Naive thymus-derived CD8-positive, alpha-beta T cell (primary cell): ENCODE measurements around the gene CLTC. TPM values are rescaled to one million over a fixed set of nuclear protein-coding genes. Genes with fewer than 3 reads are reported as not detected.

ENCODE experiments used
- ATAC-seq, 2 donors: fragments of 150-1000 bp; cut with Tn5 transposase in 1 of 2; sonication (Bioruptor Pico), chemical (Tn5 transposase) in 1 of 2; 1 replicate in 1 of 2; 2 replicates in 1 of 2; pipeline ENCODE4 v1.10.0; 2021; ENCODE audit warnings: mild to moderate bottlenecking in 2 of 2, moderate library complexity in 2 of 2
- POLR2A ChIA-PET: fragments of 350-600 bp; sonication (Branson Sonifier 250); formaldehyde crosslinking; loops from one replicate; lab custom pipeline; 2021; ENCODE audit warnings: antibody characterized with exemption; lab: Charles Lee
- DNase-seq, 10 donors: peaks; one replicate each; pipeline versions ENCODE4 v3.0.0 to v3.0.0-alpha.2; 2020 to 2022
- H3K27ac Mint-ChIP-seq, 10 donors: one replicate each; pipeline ENCODE4 v1.8.0; 2020 to 2022; ENCODE audit warnings: mild to moderate bottlenecking in 10 of 10, mixed read lengths in 10 of 10, moderate library complexity in 4 of 10, inconsistent platforms in 1 of 10
- H3K27me3 Mint-ChIP-seq, 5 donors: one replicate each; pipeline ENCODE4 v1.8.0; 2021 to 2022; ENCODE audit warnings: mixed read lengths in 5 of 5
- H3K36me3 Mint-ChIP-seq, 3 donors: one replicate each; pipeline ENCODE4 v1.8.0; 2020 to 2022; ENCODE audit warnings: mixed read lengths in 3 of 3, mild to moderate bottlenecking in 2 of 3, inconsistent platforms in 1 of 3
- H3K4me1 Mint-ChIP-seq, 4 donors: one replicate each; pipeline ENCODE4 v1.8.0; 2021 to 2022; ENCODE audit warnings: mixed read lengths in 4 of 4
- H3K4me3 Mint-ChIP-seq, 10 donors: one replicate each; pipeline ENCODE4 v1.8.0; 2020 to 2022; ENCODE audit warnings: mild to moderate bottlenecking in 10 of 10, mixed read lengths in 10 of 10, moderate library complexity in 6 of 10, inconsistent platforms in 1 of 10
- H3K9me3 Mint-ChIP-seq, 9 donors: one replicate each; pipeline ENCODE4 v1.8.0; 2020 to 2022; ENCODE audit warnings: mixed read lengths in 9 of 9, mild to moderate bottlenecking in 3 of 9, inconsistent platforms in 1 of 9, moderate library complexity in 1 of 9
- polyA plus RNA-seq, 3 donors: library from polyadenylated mRNA; unstranded; fragments of 300-500 nt; fragmentation: Illumina TruSeq; gene quantifications; one replicate each; pipeline ENCODE4 v1.2.3, GENCODE V29; 2021
- total RNA-seq, 8 experiments: library from RNA in 2 of 8; stranded (reverse) in 2 of 8; gene quantifications; one replicate each; pipeline ENCODE4 v1.2.3 and lab custom pipeline; 2021 to 2026

The CLTC gene
- total and polyA plus RNA-seq, 5 experiments from 2014 or later = 19.5 to 94.9 (median 31.2) TPM

- peaks cover 1 to 9% (median 5%) of the 10 kb centered on the region in 3 donors for H3K36me3 Mint-ChIP-seq
- H3K4me3 Mint-ChIP-seq = peak overlapping the region in 3 of 10 donors; percentile 18 to 38 (median 24)
- H3K4me1 Mint-ChIP-seq = peaks cover 18 to 77% (median 62%) of the 10 kb centered on the region in 4 donors
- ATAC-seq = no peak
- POLR2A ChIA-PET = interaction anchor here (3.0 kb wide), 1 partner anchor 15 kb away, joined by 16 read pairs; the partner anchor contains the start of gene CLTC
- H3K27me3 Mint-ChIP-seq = no peaks in the 10 kb centered on the region
- H3K9me3 Mint-ChIP-seq = no peaks in the 10 kb centered on the region
- peak overlapping the region in 7 of 10 donors; percentile 38 to 62 (median 56) for H3K27ac Mint-ChIP-seq
- no peak for DNase-seq
Measured at GRCh38 chr17:59634632-59635541, 15.2 kb downstream of the CLTC start.

GRCh38 chr17:59637611-59638310, 18.1 kb downstream of the CLTC start:
- H3K36me3 Mint-ChIP-seq = peaks cover 0 to 5% (median 1%) of the 10 kb centered on the region in 3 donors
- no peak for ATAC-seq
- no peaks in the 10 kb centered on the region for H3K9me3 Mint-ChIP-seq
- no peak for DNase-seq
- H3K4me3 Mint-ChIP-seq = peak overlapping the region in 2 of 10 donors; percentile 6 to 14
- H3K4me1 Mint-ChIP-seq = peaks cover 18 to 82% (median 69%) of the 10 kb centered on the region in 4 donors
- POLR2A ChIA-PET = interaction anchor here (0.7 kb wide), 1 partner anchor 52 kb away, joined by 3 read pairs; no protein-coding TSS in a partner anchor
- no peaks in the 10 kb centered on the region for H3K27me3 Mint-ChIP-seq
- H3K27ac Mint-ChIP-seq = peak overlapping the region in 2 of 10 donors; percentile 22 to 33

GRCh38 chr17:59638553-59638952, 18.9 kb downstream of the CLTC start:
- POLR2A ChIA-PET = no interaction called here
- ATAC-seq (no peak), DNase-seq (no peak)
- H3K27me3 Mint-ChIP-seq = no peaks in the 10 kb centered on the region
- H3K27ac Mint-ChIP-seq = peak overlapping the region in 1 of 10 donors; percentile 38
- peaks cover 0 to 7% (median 1%) of the 10 kb centered on the region in 3 donors for H3K36me3 Mint-ChIP-seq
- H3K9me3 Mint-ChIP-seq = no peaks in the 10 kb centered on the region
- H3K4me1 Mint-ChIP-seq = peaks cover 20 to 81% (median 69%) of the 10 kb centered on the region in 4 donors
- H3K4me3 Mint-ChIP-seq = peak overlapping the region in 1 of 10 donors; percentile 18

- POLR2A ChIA-PET = interaction anchor here (0.6 to 1.3 kb wide), 3 partner anchors 22 to 314 kb away, joined by 4 to 7 read pairs (median 5); partner anchors contain the start of gene CLTC
- no peaks in the 10 kb centered on the region for H3K9me3 Mint-ChIP-seq
- H3K4me1 Mint-ChIP-seq = peaks cover 24 to 73% (median 54%) of the 10 kb centered on the region in 4 donors
- H3K4me3 Mint-ChIP-seq = peak overlapping the region in 9 of 10 donors; percentile 25 to 78 (median 64)
- H3K27ac Mint-ChIP-seq = peak overlapping the region; percentile 6 to 54 (median 38)
- peak in 3 of 10 donors; percentile 33 to 37 (median 36) for DNase-seq
- peak; percentile 68 to 81 for ATAC-seq
- no peaks in the 10 kb centered on the region for H3K27me3 Mint-ChIP-seq
- peaks cover 3 to 38% (median 4%) of the 10 kb centered on the region in 3 donors for H3K36me3 Mint-ChIP-seq
Measured at GRCh38 chr17:59641799-59642484, 22.2 kb downstream of the CLTC start.

GRCh38 chr17:59642565-59642964, 22.9 kb downstream of the CLTC start:
- peaks cover 24 to 72% (median 55%) of the 10 kb centered on the region in 4 donors for H3K4me1 Mint-ChIP-seq
- peaks cover 6 to 44% (median 7%) of the 10 kb centered on the region in 3 donors for H3K36me3 Mint-ChIP-seq
- no peaks in the 10 kb centered on the region for H3K27me3 Mint-ChIP-seq
- H3K27ac Mint-ChIP-seq = peak overlapping the region in 9 of 10 donors; percentile 12 to 56 (median 52)
- DNase-seq = no peak
- no peaks in the 10 kb centered on the region for H3K9me3 Mint-ChIP-seq
- peak overlapping the region in 7 of 10 donors; percentile 55 to 71 (median 64) for H3K4me3 Mint-ChIP-seq
- no peak for ATAC-seq
- POLR2A ChIA-PET = interaction anchor here (1.3 kb wide), 1 partner anchor 23 kb away, joined by 7 read pairs; the partner anchor contains the start of gene CLTC

- H3K36me3 Mint-ChIP-seq = peaks cover 9 to 50% (median 10%) of the 10 kb centered on the region in 3 donors
- ATAC-seq = no peak
- H3K4me1 Mint-ChIP-seq = peaks cover 22 to 64% (median 53%) of the 10 kb centered on the region in 4 donors
- H3K27ac Mint-ChIP-seq = peak overlapping the region in 5 of 10 donors; percentile 16 to 83 (median 56)
- POLR2A ChIA-PET = interaction anchor here (1.3 kb wide), 1 partner anchor 24 kb away, joined by 7 read pairs; the partner anchor contains the start of gene CLTC
- no peak for DNase-seq
- peak overlapping the region in 1 of 10 donors; percentile 25 for H3K4me3 Mint-ChIP-seq
- no peaks in the 10 kb centered on the region for H3K9me3 Mint-ChIP-seq
- H3K27me3 Mint-ChIP-seq = no peaks in the 10 kb centered on the region
Measured at GRCh38 chr17:59643159-59644140, 23.8 kb downstream of the CLTC start.

- peaks cover 20 to 52% (median 48%) of the 10 kb centered on the region in 4 donors for H3K4me1 Mint-ChIP-seq
- H3K9me3 Mint-ChIP-seq = no peaks in the 10 kb centered on the region
- H3K27ac Mint-ChIP-seq = no peak overlapping the region
- POLR2A ChIA-PET = interaction anchor here (1.8 kb wide), 1 partner anchor 28 kb away, joined by 4 read pairs; the partner anchor contains the start of gene CLTC
- no peaks in the 10 kb centered on the region for H3K27me3 Mint-ChIP-seq
- H3K36me3 Mint-ChIP-seq = peaks cover 18 to 86% (median 22%) of the 10 kb centered on the region in 3 donors
- no peak overlapping the region for H3K4me3 Mint-ChIP-seq
- no peak for ATAC-seq
- DNase-seq = no peak
Measured at GRCh38 chr17:59647288-59647687, 27.6 kb downstream of the CLTC start.

GRCh38 chr17:59649886-59650285, 30.2 kb downstream of the CLTC start:
- Mint-ChIP-seq H3K4me3 (no peak overlapping the region), H3K4me1 (peaks cover 10 to 38% (median 33%) of the 10 kb centered on the region in 4 donors), H3K27ac (peak overlapping the region in 1 of 10 donors; percentile 21), H3K9me3 (peaks cover 0 to 2% (median 0%) of the 10 kb centered on the region in 9 donors), H3K36me3 (peaks cover 18 to 95% (median 35%) of the 10 kb centered on the region in 3 donors), H3K27me3 (no peaks in the 10 kb centered on the region)
- ATAC-seq (no peak), DNase-seq (no peak)
- POLR2A ChIA-PET = no interaction called here

- H3K27ac Mint-ChIP-seq = no peak overlapping the region
- peaks cover 18 to 95% (median 35%) of the 10 kb centered on the region in 3 donors for H3K36me3 Mint-ChIP-seq
- ATAC-seq (no peak), DNase-seq (no peak)
- no peaks in the 10 kb centered on the region for H3K27me3 Mint-ChIP-seq
- H3K9me3 Mint-ChIP-seq = peaks cover 0 to 2% (median 0%) of the 10 kb centered on the region in 9 donors
- H3K4me1 Mint-ChIP-seq = peaks cover 10 to 38% (median 32%) of the 10 kb centered on the region in 4 donors
- no peak overlapping the region for H3K4me3 Mint-ChIP-seq
- POLR2A ChIA-PET = interaction anchor here (0.5 to 0.7 kb wide), 3 partner anchors 19 to 36 kb away, joined by 3 to 8 read pairs (median 3); no protein-coding TSS in a partner anchor
Measured at GRCh38 chr17:59650642-59651041, 30.9 kb downstream of the CLTC start.

- H3K27me3 Mint-ChIP-seq = no peaks in the 10 kb centered on the region
- H3K36me3 Mint-ChIP-seq = peaks cover 18 to 95% (median 35%) of the 10 kb centered on the region in 3 donors
- H3K9me3 Mint-ChIP-seq = peaks cover 0 to 2% (median 0%) of the 10 kb centered on the region in 9 donors
- no peak overlapping the region for H3K4me3 Mint-ChIP-seq
- POLR2A ChIA-PET = interaction anchor here (0.7 kb wide), 1 partner anchor 36 kb away, joined by 3 read pairs; no protein-coding TSS in a partner anchor
- H3K27ac Mint-ChIP-seq = no peak overlapping the region
- DNase-seq (peak in 3 of 10 donors; percentile 19 to 28 (median 22)), ATAC-seq (peak; percentile 59 to 81)
- H3K4me1 Mint-ChIP-seq = peaks cover 10 to 38% (median 32%) of the 10 kb centered on the region in 4 donors
Measured at GRCh38 chr17:59651346-59651745, 31.7 kb downstream of the CLTC start.
